HG03558 (cell line): ENCODE measurements around the gene ALKBH3.

Experiments used
- ATAC-seq: cut with Tn5 transposase; IDR thresholded peaks from one replicate; pipeline ENCODE4 v1.9.1; 2021; ENCODE audit warnings: moderate number of reproducible peaks; ENCODE audit not compliant: unreplicated experiment; ENCODE audit errors: extremely low read depth

ALKBH3 gene

DNA sequence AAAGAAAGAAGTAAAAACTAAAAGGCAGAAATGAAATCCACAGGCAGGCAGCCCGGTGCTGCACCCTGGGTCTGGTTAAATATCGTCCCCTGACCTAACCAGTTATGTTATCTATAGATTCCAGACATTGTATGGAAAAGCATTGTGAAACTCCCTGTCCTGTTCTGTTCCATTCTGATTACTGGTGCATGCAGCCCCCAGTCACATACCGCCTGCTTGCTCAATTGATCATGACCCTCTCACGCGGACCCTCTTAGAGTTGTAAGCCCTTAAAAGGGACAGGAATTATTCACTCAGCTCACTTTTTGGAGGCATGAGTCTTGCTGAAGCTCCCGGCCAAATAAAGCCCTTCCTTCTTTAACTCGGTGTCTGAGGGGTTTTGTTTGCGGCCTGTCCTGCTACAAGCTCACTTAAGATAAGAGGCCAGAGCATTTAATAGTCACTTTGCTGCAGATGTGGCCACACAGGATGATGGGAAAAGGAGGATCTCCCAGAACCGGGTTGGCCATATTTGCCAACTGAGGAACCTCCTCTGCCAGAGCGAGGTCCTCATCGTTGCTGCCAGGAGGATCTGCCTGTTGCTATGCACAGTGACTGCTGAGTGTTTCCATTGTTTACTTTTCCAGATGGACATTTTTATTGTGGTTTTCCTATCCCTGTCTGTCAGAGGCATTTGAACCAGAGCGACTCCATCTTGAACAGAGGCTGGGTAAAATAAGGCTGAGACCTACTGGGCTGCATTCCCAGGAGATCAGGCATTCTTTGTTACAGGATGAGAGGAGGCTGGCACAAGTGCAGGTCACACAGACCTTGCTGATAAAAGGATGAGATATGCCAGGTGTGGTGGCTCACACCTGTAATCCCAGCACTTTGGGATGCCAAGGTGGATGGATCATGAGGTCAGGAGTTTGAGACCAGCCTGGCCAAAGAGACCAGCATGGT, 72.0 kb downstream of the ALKBH3 start:
- no peak for ATAC-seq

DNA sequence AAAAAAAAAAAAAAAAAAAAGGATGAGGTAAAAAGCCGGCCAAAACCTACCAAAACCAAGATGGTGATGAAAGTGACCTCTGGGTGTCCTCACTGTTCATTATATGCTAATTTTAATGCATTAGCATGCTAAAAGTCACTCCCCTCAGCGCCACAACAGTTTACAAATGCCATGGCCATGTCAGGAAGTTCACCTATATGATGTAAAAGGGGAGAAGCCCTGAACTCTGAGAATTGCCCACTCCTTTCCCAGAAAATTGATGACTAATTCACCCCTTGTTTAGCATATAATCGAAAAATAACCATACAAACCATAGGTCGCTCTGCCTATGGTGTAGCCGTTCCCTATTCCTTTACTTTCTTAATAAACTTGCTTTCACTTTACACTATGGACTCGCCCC, 72.9 kb downstream of the ALKBH3 start:
- ATAC-seq, result no peak

DNA sequence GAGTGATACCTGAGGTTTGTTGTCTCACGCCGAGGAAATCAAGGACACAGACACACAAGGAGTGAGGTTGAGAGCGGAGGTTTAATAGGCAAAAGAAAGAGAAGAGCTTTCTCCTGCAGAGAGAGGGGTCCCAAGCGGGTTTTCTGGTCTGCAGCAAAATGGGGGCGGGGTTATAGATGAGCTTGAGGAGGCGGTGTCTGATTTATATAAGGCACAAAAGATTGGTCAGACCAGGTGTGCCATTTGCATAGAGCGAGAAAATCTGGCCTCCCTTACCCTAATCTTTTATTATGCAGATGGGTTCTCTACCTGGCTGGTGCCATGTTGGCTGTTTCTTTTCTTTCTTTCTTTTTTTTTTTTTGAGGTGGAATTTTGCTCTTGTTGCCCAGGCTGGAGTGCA, 73.6 kb downstream of the ALKBH3 start:
- ATAC-seq, result no peak

- ATAC-seq, result no peak
These were observed 74.9 kb downstream of the ALKBH3 start for GRCh38 chr11:43955381-43956118.

DNA sequence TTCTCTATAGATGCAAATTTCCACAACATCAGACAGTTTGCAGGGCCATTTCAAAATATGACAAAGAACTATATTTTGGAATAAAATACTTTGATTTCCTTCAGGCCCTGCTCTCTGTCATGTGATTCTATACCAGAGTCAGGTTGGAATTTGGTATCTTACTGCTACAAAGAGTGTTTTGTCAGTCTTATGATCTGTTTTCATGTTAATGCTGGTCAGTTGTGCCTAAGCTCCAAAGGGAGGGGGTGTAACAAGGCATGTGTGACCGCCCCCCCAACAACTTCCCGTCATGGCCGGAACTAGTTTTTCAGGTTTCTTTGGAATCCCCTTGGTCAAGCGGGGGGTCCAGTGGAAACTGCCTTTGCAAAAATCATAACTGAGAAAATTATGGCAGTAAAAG, 76.9 kb downstream of the ALKBH3 start:
- ATAC-seq, result no peak

DNA sequence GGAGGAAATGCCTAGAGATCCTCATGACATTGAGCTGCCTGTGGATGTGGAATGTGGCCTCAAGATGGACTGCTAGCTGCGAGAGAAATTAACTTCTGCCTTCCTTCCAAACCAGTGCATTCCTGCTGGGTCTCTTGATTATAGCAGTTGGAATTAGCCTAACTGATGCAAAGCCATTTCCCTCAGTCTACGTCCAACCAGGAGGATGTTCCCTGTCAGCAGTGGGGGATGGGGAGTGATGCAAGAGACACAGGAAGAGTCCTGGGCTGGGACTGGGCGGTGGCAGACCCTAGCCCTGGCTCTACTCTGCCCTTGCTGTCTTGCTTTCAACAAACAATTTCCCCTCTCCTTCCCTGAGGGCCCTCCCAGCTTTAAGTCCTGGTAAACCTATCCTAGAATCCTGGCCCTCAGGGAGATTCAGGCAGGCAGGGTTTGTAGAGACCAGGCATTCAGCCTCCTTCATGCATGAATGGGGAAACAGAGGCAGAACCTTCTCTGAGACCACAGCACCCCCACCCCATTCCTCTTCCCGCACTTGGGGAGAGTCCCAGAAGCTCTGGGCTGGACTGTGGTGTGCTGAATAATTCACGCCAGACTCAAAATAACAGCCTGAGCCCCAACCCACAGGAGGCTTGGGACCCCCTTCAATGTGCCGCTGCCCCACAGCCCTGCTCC, 78.8 kb downstream of the ALKBH3 start:
- no peak for ATAC-seq

DNA sequence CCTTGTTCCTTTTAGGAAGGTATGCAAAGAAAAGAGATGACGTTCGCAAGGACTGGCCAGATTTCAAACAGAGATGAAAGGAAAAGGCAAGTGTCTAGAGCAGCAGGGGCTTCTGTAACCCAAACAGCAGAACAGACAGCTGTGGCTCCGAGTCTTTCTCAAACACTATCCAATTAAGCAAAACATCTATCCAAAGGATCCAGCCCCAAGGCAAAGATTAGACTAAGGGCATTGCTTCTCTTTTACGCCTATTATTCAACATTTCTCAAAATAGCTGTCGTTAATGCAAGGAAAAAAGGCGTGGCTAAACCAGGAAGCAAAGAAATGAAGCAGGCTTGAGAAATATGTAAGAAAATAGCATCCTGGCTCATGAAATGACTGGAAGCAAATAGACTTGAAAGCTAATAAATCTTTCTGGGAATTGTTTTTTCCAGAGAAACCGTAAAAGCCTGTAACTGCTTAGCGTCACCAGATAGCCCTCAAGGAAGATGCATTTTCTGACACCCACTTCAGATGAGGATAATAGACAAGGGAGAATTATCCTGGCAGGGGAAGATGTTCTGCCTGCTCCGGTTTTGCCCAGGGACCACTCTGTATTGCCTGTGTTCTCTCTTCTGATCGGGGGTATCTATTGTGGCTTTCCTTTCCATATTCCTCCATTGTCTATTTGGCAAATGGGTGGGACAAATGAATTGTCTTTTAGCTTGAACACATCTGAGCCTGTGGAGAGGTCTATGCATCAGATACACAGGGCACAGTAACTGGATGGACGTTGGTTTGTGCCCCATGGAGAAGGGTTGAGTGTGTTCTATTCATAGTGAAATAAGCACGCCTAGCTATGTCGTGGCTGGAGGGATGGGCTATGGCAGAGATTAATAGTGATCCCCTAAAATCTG, 82.0 kb downstream of the ALKBH3 start:
- no peak for ATAC-seq

GRCh38 chr11:43963279-43963620, 82.6 kb downstream of the ALKBH3 start:
- no peak for ATAC-seq

DNA sequence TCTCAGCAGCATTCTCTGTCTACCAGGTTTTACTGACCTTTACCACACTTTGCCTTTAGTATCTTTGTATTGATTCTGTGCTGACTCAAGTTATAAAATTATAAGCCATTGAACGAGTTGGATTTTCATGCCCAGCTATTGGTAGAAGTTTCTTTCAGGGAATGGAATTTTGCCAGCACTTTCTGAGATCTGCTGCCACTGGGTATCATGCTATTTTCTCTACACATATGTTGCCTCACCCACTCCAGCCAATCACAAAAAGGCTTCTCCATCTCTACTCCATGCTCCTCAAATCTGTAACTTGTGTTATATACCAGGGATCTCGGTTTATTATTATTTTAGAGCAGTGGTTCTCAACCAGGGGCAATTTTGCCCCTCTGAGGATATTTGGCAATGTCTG, 87.0 kb downstream of the ALKBH3 start:
- no peak for ATAC-seq

DNA sequence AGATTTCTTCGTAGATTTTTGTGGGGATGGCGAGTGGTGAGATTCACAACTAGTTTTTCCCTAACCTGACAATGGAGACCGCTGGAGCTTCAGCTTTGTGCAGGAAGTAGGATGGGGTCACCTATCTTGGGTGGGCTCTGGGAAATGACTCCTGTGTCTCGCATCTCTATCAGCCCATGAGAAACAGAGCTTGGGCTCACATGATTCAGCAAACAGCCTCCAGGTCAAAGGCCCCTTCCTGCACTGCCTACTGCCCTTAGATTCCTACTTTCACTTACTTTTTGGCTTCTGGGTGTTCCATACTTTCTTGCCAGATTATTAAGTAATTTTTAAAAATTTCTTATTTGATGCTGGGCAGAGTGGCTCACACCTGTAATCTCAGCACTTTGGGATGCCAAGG, 88.1 kb downstream of the ALKBH3 start:
- no peak for ATAC-seq

DNA sequence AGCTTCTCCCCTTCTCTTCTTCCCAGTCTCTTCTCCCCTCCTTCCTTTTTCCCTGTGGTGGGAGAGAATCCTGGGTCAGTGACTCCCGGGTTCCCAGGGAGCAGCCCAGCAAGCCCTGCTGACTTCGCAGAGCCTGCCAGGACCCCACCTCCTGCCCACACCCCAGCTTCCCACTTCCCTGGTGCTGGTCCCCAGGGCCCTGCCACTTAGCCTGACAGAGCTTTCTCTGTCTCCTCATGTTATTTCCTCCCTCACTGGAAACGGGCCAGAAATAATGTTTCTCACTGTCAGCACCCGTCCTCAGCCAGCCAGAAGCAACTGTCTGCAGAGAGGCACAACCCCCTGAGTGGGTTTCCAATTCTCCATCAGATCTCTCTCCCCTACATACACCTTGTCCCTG, 88.9 kb downstream of the ALKBH3 start:
- ATAC-seq, result no peak
